Measurements from ENCODE around the gene CDHR5. TPM values are rescaled to one million over a fixed set of nuclear protein-coding genes. Genes with fewer than 3 reads are reported as not detected.

CDHR5 gene
- polyA plus RNA-seq, 1 donor (not counting 4 experiments of a cell fraction or from before 2014, with no cell fraction given) = not detected

DNA sequence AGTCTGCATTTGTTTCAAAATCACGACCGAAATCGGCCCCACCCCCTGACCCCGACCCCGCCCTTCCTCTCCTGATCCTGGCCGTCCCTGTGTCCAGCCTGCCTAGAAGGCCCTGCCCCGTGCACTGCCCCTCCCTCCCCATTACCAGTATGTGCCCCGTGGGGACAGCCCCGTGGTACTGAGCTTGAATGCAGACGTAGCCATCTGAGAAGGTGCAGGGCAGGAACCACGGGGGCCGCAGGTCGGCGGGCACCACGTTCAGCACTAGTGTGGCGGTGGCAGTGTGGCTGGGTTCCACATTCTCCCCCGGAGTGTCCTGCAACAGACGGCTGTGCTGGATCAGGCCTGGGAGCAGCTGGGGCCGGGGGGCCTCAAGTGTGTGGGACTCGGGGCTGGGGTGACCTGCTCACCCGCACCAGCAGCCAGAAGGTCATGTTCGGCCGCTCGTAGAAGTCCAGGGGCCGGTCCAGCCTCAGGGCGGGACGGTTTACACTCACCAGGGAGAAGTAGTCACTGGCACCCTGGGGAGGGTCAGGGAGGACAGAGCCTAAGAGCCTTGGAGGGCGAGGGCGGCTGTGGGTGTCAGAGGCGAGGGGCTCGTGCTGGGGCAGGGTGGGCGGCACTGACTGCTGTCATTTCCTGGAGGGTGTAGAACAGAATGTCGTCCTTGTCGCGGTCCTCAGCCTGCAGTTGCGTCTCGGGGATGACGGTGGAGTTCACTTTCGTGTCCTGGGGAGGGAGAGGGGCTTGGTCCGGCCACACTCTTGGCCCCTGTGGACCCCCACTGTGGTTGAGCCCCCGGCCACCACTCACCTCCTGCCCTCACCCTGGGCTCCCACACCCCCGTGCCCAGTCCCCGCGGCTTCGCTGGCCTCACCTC lies 3.6 kb downstream of the CDHR5 start:
- dilution Hi-C loops (cut with MboI; ENCODE audit: extremely low pct_ligation_motif_present, low sequenced_read_pairs) = no loop called here
- Histone ChIP-seq H3K27me3 (ENCODE audit: control insufficient read depth, extremely low read depth, insufficient read depth, low read length) (no peaks in the 10 kb centered on the region), H3K4me2 (ENCODE audit: control insufficient read depth, extremely low read depth, insufficient read depth, low read depth, low read length) (no peak overlapping the region), H2AFZ (ENCODE audit: control insufficient read depth, low read length) (no peak overlapping the region), H3K9ac (ENCODE audit: control insufficient read depth, extremely low read depth, insufficient read depth, low read length) (no peak overlapping the region), H3K9me3 (ENCODE audit: control insufficient read depth, low read depth, low read length) (no peaks in the 10 kb centered on the region), H3K4me3 (ENCODE audit: control insufficient read depth in 2 of 3, extremely low read depth in 1 of 3, insufficient read depth in 2 of 3, low read depth in 1 of 3, low read length in 3 of 3) (no peak overlapping the region), H3K27ac (ENCODE audit: control insufficient read depth, insufficient read depth, low read length) (no peak overlapping the region), H3K4me1 (ENCODE audit: control insufficient read depth, extremely low read depth, insufficient read depth, low read length) (no peaks in the 10 kb centered on the region), H4K20me1 (ENCODE audit: control insufficient read depth, extremely low read depth, insufficient read depth, low read length) (no peaks in the 10 kb centered on the region), H3K9me1 (ENCODE audit: control insufficient read depth, extremely low read depth, insufficient read depth, low read length) (no peaks in the 10 kb centered on the region), H3K79me2 (ENCODE audit: control insufficient read depth, insufficient read depth, low read length) (no peaks in the 10 kb centered on the region), H3K36me3 (ENCODE audit: control insufficient read depth in 2 of 2, extremely low read depth in 1 of 2, insufficient read depth in 2 of 2, low read length in 2 of 2) (no peaks in the 10 kb centered on the region)
- no peak for TF ChIP-seq EZH2 (IDR thresholded peaks at IDR 0.05; ENCODE audit: low read length)
- TF ChIP-seq, protein P1, sequence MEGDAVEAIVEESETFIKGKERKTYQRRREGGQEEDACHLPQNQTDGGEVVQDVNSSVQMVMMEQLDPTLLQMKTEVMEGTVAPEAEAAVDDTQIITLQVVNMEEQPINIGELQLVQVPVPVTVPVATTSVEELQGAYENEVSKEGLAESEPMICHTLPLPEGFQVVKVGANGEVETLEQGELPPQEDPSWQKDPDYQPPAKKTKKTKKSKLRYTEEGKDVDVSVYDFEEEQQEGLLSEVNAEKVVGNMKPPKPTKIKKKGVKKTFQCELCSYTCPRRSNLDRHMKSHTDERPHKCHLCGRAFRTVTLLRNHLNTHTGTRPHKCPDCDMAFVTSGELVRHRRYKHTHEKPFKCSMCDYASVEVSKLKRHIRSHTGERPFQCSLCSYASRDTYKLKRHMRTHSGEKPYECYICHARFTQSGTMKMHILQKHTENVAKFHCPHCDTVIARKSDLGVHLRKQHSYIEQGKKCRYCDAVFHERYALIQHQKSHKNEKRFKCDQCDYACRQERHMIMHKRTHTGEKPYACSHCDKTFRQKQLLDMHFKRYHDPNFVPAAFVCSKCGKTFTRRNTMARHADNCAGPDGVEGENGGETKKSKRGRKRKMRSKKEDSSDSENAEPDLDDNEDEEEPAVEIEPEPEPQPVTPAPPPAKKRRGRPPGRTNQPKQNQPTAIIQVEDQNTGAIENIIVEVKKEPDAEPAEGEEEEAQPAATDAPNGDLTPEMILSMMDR (optimal IDR thresholded peaks at IDR 0.05 in 1 of 3, IDR thresholded peaks at IDR 0.05 in 1 of 3, conservative IDR thresholded peaks at IDR 0.05 in 1 of 3; ENCODE audit: extremely low read depth in 1 of 3, insufficient read depth in 2 of 3, low read length in 3 of 3) = no peak
- DNase-seq (ENCODE audit: low read depth, low spot score) = no peak
- FAIRE-seq = no peak

DNA sequence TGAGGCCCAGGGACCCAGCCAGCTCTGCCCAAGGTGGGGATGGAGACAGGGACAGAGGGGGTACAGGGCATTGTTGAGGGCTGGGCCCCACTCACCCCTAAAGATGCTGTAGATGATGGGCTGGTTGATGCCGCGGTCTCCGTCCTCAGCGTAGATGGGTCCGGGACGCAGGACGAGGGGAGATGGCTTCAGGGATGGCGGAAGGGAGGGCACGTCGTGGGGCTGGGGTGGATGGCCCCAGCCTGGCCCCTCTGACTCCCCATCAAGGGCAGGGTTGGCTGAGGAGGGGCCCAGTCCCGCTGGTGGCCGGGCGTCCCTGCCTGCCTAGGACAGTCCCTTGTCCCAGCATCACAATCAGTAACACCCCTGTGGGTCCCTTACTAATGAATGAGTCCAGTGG lies 4.6 kb downstream of the CDHR5 start:
- FAIRE-seq = no peak
- H2AFZ ChIP-seq (ENCODE audit: control insufficient read depth, low read length) = no peak overlapping the region
- TF ChIP-seq EZH2 (IDR thresholded peaks at IDR 0.05; ENCODE audit: low read length) = no peak
- TF ChIP-seq, protein P1 (optimal IDR thresholded peaks at IDR 0.05 in 1 of 3, IDR thresholded peaks at IDR 0.05 in 1 of 3, conservative IDR thresholded peaks at IDR 0.05 in 1 of 3; ENCODE audit: extremely low read depth in 1 of 3, insufficient read depth in 2 of 3, low read length in 3 of 3) = no peak

More for the DNA sequence above, 4.6 kb downstream of the CDHR5 start:
- Histone ChIP-seq H3K9me1 (ENCODE audit: control insufficient read depth, extremely low read depth, insufficient read depth, low read length) (no peaks in the 10 kb centered on the region), H3K27me3 (ENCODE audit: control insufficient read depth, extremely low read depth, insufficient read depth, low read length) (no peaks in the 10 kb centered on the region), H3K79me2 (ENCODE audit: control insufficient read depth, insufficient read depth, low read length) (peaks cover 2% of the 10 kb centered on the region), H3K4me1 (ENCODE audit: control insufficient read depth, extremely low read depth, insufficient read depth, low read length) (no peaks in the 10 kb centered on the region), H3K9me3 (ENCODE audit: control insufficient read depth, low read depth, low read length) (no peaks in the 10 kb centered on the region), H3K9ac (ENCODE audit: control insufficient read depth, extremely low read depth, insufficient read depth, low read length) (no peak overlapping the region), H3K4me2 (ENCODE audit: control insufficient read depth, extremely low read depth, insufficient read depth, low read depth, low read length) (no peak overlapping the region), H3K36me3 (ENCODE audit: control insufficient read depth in 2 of 2, extremely low read depth in 1 of 2, insufficient read depth in 2 of 2, low read length in 2 of 2) (no peaks in the 10 kb centered on the region), H4K20me1 (ENCODE audit: control insufficient read depth, extremely low read depth, insufficient read depth, low read length) (no peaks in the 10 kb centered on the region), H3K27ac (ENCODE audit: control insufficient read depth, insufficient read depth, low read length) (no peak overlapping the region), H3K4me3 (ENCODE audit: control insufficient read depth in 2 of 3, extremely low read depth in 1 of 3, insufficient read depth in 2 of 3, low read depth in 1 of 3, low read length in 3 of 3) (no peak overlapping the region)
- dilution Hi-C loops (cut with MboI; ENCODE audit: extremely low pct_ligation_motif_present, low sequenced_read_pairs) = no loop called here
- DNase-seq (ENCODE audit: low read depth, low spot score) = no peak

Measured in keratinocyte (primary cell).